Fibroblast of pulmonary artery (primary cell): ENCODE data around the gene GALNT18.

Source experiments
- DNase-seq: peaks from one replicate; pipeline ENCODE4 v3.0.0-alpha.2; 2010; ENCODE audit warnings: low read depth
- H3K4me3 ChIP-seq: replicated peaks from 2 replicates; pipeline ENCODE4 v1.5.1; 2011; ENCODE audit warnings: low read depth, mild to moderate bottlenecking, control low read depth, low read length, moderate library complexity
- TF ChIP-seq, protein P1 (sequence below): IDR thresholded peaks from 2 replicates; pipeline ENCODE4 v1.5.1; 2011; ENCODE audit warnings: mild to moderate bottlenecking, control low read depth, low read length, inconsistent platforms; ENCODE audit errors: missing control alignments

The GALNT18 gene

DNA sequence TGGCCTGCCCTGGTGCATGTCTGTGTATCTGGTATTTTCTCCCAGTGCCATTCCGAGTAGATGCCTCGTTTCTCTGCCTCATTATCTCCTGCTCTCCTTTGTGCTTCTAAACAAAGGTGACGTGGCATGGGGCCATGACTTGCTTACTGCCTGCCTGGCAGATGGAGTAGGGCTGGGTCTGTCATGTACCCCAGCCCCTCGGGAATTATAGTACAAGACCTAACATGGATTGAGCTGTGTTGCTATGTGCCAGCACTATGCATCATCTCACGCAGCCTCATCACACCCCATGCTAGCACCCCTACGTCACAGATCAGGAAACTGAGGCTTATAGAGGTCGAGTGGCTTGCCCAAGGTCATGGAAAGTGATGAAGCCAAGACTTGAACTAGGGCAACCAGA, 88.1 kb downstream of the GALNT18 start:
- H3K4me3 ChIP-seq, result no peak overlapping the region

DNA sequence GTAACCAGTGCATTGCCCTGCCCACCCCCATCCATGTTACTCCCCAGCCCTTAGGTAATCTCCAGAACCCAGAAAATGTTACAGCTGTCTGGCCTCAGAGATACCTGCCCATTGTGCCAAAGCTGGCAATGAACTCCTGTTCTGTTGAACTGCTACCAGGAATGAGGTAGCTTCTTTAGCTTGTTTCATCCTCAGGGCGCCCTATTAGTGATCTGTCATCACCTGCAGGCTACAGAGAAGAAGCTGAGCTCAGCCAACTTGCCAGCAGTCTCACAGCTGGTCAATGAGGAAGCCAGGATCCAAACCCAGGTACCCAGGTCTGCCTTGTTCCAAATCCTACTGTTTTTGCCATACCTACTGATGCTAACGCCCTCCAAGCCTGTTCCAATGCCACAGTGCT, 88.7 kb downstream of the GALNT18 start:
- TF ChIP-seq, protein P1, sequence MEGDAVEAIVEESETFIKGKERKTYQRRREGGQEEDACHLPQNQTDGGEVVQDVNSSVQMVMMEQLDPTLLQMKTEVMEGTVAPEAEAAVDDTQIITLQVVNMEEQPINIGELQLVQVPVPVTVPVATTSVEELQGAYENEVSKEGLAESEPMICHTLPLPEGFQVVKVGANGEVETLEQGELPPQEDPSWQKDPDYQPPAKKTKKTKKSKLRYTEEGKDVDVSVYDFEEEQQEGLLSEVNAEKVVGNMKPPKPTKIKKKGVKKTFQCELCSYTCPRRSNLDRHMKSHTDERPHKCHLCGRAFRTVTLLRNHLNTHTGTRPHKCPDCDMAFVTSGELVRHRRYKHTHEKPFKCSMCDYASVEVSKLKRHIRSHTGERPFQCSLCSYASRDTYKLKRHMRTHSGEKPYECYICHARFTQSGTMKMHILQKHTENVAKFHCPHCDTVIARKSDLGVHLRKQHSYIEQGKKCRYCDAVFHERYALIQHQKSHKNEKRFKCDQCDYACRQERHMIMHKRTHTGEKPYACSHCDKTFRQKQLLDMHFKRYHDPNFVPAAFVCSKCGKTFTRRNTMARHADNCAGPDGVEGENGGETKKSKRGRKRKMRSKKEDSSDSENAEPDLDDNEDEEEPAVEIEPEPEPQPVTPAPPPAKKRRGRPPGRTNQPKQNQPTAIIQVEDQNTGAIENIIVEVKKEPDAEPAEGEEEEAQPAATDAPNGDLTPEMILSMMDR, result no peak
- DNase-seq, result no peak

More for the DNA sequence above, 88.1 kb downstream of the GALNT18 start:
- TF ChIP-seq, protein P1, result no peak
- no peak for DNase-seq

DNA sequence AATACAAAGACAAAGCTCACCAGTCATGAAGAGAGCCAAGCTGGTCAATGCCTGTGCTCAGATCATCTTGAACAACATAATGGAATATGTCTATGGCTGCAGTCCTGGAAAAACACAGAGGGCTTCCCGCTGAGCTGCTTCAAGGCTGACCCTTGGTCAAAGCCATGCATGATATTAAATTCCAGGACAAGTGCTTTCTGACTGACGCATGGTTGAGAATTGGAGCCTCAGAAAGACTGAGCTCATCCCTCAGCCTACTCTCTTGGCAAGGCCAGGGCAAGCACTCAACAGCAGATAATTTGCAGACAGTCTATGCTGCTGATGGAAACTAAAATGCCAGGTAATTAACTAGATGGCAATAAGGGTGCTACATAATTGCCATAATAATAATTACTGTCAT, 89.2 kb downstream of the GALNT18 start:
- no peak for DNase-seq
- TF ChIP-seq, protein P1, result no peak
- no peak overlapping the region for H3K4me3 ChIP-seq

More for the DNA sequence above, 88.7 kb downstream of the GALNT18 start:
- H3K4me3 ChIP-seq, result no peak overlapping the region

DNA sequence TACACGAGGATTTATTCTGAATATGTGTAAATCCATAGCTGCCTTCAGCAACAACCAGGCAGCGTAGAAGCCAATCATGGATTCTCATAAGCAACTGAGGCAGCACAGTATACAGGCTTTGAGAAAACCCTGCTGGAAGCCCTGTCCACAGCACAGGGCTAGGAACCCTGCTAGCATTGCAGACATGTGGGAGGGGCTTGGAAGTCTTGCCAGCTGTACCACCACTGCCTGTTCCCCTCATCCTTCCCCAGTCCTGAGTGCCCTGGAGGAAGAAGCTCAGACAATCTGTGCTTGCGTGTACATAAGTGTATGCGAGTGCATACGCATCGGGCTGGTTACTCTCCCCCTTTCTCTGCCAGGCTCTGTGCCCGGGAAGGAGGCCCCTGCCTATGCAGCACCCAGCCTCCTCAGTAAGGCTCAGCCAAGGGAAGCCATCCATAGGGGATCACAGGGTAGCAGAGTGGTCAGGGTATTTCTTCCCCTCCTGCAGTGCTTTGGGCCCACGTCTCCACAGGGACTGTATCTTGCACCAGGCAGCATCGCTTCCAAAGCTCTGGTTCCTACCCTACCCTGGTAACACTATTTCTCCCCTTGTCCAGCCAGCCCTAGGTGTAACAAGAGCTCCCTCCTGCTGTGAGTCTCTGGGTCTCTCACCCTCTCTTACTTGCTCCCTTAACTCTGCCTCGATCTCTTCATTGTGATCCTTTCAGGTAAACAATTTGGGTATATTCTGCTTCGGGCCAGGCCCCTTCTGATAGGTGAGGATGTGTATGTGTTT, 90.5 kb downstream of the GALNT18 start:
- H3K4me3 ChIP-seq, result no peak overlapping the region
- no peak for DNase-seq
- TF ChIP-seq, protein P1, result no peak

DNA sequence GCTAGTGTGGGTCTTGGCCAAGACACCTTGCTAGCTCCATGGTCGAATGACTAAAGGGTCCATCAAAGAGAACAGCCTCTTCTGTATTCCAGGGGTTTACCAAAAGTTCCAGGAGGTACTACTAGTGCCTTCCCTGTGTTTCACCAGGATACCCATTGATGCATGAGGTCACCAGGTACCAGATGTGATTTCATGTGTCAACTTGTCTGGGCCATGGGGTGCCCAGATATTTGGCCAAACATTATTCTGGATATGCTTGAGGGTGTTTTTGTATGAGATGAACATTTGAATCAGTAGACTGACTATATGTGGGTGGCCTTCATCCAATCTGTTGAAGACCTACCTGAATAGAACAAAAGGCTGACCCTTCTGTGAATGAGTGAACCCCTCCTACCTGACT, 92.8 kb downstream of the GALNT18 start:
- DNase-seq, result no peak
- H3K4me3 ChIP-seq, result no peak overlapping the region
- TF ChIP-seq, protein P1, result no peak

DNA sequence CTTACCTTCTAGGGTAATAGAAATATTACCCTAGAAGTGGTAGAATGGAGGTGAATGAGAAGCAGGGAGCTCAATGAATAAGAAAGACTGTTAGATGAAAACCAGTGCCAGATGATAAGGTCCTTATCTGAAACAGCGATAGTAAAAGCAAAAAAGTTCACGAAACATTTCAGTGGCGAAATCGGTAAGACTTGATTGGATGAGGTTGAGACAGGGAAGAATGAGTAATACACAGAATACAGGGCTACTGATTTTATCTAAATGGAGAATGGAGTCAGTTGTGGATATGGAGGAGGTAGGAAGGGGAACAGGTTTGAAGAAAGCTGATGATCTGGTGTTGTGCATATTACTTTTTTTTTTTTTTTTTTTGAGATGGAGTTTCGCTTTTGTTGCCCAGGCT, 96.5 kb downstream of the GALNT18 start:
- TF ChIP-seq, protein P1, result no peak
- no peak for DNase-seq
- no peak overlapping the region for H3K4me3 ChIP-seq
